ENCODE results near the gene KIAA1671.

Gene KIAA1671

DNA sequence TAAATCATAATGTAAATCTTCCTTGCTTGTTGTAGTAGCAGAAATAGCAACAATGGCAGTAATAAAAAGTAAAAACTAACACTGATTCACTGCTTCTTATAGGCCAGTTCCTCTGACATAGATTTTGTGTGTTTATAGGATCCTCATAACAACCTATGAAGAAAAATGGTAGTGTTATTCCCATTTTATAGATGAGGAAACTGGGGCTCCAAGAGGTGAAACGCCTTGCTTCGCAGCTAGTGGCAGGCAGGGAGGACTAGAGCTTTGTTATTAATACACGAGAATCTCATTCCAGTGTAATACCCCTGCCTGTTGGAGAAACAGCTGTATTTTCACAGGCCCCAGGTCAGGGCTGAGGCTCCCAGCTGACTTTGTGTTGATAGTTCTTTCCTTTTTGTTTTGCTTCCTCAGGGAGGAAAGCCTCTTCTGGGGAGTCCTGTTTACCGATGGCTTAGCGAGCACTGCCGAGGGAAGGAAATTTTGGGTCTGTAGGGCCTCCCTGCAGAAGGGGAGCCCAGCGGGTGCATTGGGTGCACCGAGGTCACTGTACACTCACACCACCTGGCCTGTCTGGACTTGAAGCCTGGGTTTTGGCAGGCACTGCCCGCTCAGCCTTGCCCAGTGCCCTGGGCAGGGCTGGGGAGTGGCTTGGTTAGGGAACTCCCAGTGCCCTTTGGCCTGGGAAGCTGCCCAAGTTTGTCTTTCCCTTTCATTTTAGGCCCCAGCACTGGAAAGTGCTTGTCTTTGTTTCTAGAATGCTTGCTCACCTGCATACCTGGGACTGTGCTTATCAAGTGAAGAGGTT is 13.5 kb downstream of the KIAA1671 start:
- H3K4me3 ChIP-seq (ENCODE audit: low read length, poor library complexity, severe bottlenecking) = no peak overlapping the region
- H2AFZ ChIP-seq (ENCODE audit: low read length) = no peak overlapping the region
- H3K9me2 ChIP-seq (replicated peaks; ENCODE audit: low read depth, low read length) = no peaks in the 10 kb centered on the region
- H3K4me1 ChIP-seq (ENCODE audit: insufficient read depth, low read length, poor library complexity, severe bottlenecking) = no peaks in the 10 kb centered on the region
- no peak overlapping the region for H3K4me2 ChIP-seq (ENCODE audit: low read depth, low read length, poor library complexity, severe bottlenecking)
- H4K20me1 ChIP-seq (ENCODE audit: insufficient read depth, low read length, poor library complexity, severe bottlenecking) = no peaks in the 10 kb centered on the region
- H3K36me3 ChIP-seq (ENCODE audit: insufficient read depth, low read length) = no peaks in the 10 kb centered on the region
- no peaks in the 10 kb centered on the region for H3K27me3 ChIP-seq (ENCODE audit: insufficient read depth, low read length, poor library complexity, severe bottlenecking)
- TF ChIP-seq, protein P1, sequence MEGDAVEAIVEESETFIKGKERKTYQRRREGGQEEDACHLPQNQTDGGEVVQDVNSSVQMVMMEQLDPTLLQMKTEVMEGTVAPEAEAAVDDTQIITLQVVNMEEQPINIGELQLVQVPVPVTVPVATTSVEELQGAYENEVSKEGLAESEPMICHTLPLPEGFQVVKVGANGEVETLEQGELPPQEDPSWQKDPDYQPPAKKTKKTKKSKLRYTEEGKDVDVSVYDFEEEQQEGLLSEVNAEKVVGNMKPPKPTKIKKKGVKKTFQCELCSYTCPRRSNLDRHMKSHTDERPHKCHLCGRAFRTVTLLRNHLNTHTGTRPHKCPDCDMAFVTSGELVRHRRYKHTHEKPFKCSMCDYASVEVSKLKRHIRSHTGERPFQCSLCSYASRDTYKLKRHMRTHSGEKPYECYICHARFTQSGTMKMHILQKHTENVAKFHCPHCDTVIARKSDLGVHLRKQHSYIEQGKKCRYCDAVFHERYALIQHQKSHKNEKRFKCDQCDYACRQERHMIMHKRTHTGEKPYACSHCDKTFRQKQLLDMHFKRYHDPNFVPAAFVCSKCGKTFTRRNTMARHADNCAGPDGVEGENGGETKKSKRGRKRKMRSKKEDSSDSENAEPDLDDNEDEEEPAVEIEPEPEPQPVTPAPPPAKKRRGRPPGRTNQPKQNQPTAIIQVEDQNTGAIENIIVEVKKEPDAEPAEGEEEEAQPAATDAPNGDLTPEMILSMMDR (conservative IDR thresholded peaks at IDR 0.05; ENCODE audit: low read length) = no peak
- H3K79me2 ChIP-seq (ENCODE audit: insufficient read depth, low read length) = no peaks in the 10 kb centered on the region
- H3F3A ChIP-seq (ENCODE audit: low read depth) = no peaks in the 10 kb centered on the region
- H3K9me3 ChIP-seq (ENCODE audit: insufficient read depth, low read depth, low read length) = no peaks in the 10 kb centered on the region
- H3K9ac ChIP-seq (ENCODE audit: low read depth, low read length, poor library complexity, severe bottlenecking) = no peak overlapping the region

DNA sequence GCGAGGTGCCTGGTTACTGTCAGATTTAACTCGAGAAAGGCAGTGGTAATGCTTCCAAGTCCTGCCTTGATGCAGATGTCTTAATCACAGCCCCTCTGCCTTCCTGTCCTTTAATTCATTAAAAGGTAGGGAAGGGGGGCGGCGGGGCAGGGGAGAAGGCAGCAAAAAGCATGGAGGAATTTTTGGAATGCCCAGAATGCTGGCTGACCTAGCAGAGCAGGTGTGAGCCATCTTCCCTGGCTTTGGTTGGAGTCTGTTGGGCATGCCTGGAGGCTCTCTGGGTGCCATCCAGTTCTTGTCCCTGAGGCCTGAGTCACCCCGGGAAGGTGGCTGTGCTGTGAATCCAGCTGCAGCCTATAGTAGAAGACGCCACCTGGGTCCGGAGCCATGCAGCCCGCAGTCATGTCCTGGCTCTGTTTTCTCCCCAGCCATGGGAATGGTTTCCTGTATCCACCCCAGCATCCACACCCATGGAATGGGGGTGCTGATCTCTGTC is 15.6 kb downstream of the KIAA1671 start:
- H3K79me2 ChIP-seq (ENCODE audit: insufficient read depth, low read length) = no peaks in the 10 kb centered on the region
- no peaks in the 10 kb centered on the region for H3K27me3 ChIP-seq (ENCODE audit: insufficient read depth, low read length, poor library complexity, severe bottlenecking)
- no peaks in the 10 kb centered on the region for H3K4me1 ChIP-seq (ENCODE audit: insufficient read depth, low read length, poor library complexity, severe bottlenecking)
- no peak overlapping the region for H3K4me3 ChIP-seq (ENCODE audit: low read length, poor library complexity, severe bottlenecking)
- no peaks in the 10 kb centered on the region for H3F3A ChIP-seq (ENCODE audit: low read depth)
- no peaks in the 10 kb centered on the region for H3K9me2 ChIP-seq (replicated peaks; ENCODE audit: low read depth, low read length)
- H2AFZ ChIP-seq (ENCODE audit: low read length) = no peak overlapping the region
- no peaks in the 10 kb centered on the region for H3K36me3 ChIP-seq (ENCODE audit: insufficient read depth, low read length)
- no peak overlapping the region for H3K4me2 ChIP-seq (ENCODE audit: low read depth, low read length, poor library complexity, severe bottlenecking)
- no peak overlapping the region for H3K9ac ChIP-seq (ENCODE audit: low read depth, low read length, poor library complexity, severe bottlenecking)
- H3K9me3 ChIP-seq (ENCODE audit: insufficient read depth, low read depth, low read length) = no peaks in the 10 kb centered on the region
- TF ChIP-seq, protein P1 (conservative IDR thresholded peaks at IDR 0.05; ENCODE audit: low read length) = no peak
- no peak for TF ChIP-seq EZH2phosphoT487 (IDR thresholded peaks at IDR 0.05; ENCODE audit: borderline replicate concordance)
- no peaks in the 10 kb centered on the region for H4K20me1 ChIP-seq (ENCODE audit: insufficient read depth, low read length, poor library complexity, severe bottlenecking)

DNA sequence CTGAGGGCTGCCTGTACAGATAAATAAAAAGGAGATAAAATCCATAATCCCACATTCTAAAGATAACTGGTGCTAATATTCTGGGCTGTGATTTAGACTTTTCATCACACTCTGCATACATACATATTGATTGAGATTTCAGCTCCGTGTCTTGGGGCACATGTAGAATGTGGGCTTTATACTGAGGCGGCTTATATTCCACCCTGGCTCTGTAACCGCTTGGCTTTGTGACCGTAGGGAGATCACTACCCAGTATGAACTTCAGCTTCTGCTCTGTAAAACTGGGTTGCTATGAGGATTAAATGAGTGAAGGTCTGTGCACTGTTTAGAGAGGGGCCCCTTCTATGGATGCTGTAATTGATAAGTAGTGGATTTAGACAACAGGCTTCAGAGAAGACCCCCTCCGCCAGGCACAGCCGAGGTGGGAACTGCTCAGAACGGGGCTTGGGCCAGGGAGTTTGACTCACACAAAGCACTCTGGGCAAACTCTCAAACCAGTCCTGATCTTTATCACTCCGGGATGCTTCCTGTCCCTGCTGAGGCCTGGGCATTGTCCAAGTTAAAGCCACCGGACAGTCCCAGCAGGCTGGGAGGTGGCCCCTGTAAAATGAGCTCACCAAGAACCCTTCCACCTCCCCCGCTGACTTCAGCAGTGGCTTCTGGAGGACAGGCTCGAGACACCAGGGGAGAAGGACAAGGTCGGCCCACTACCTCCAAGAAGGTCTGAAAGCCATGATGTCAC is 17.2 kb downstream of the KIAA1671 start:
- TF ChIP-seq, protein P1 (conservative IDR thresholded peaks at IDR 0.05; ENCODE audit: low read length) = no peak
- no peak for TF ChIP-seq EZH2phosphoT487 (IDR thresholded peaks at IDR 0.05; ENCODE audit: borderline replicate concordance)
- no peak overlapping the region for H2AFZ ChIP-seq (ENCODE audit: low read length)
- no peaks in the 10 kb centered on the region for H3K36me3 ChIP-seq (ENCODE audit: insufficient read depth, low read length)
- no peaks in the 10 kb centered on the region for H3K4me1 ChIP-seq (ENCODE audit: insufficient read depth, low read length, poor library complexity, severe bottlenecking)
- no peaks in the 10 kb centered on the region for H3K9me3 ChIP-seq (ENCODE audit: insufficient read depth, low read depth, low read length)
- no peaks in the 10 kb centered on the region for H3K27me3 ChIP-seq (ENCODE audit: insufficient read depth, low read length, poor library complexity, severe bottlenecking)
- H3F3A ChIP-seq (ENCODE audit: low read depth) = no peaks in the 10 kb centered on the region
- no peak overlapping the region for H3K9ac ChIP-seq (ENCODE audit: low read depth, low read length, poor library complexity, severe bottlenecking)
- H3K4me2 ChIP-seq (ENCODE audit: low read depth, low read length, poor library complexity, severe bottlenecking) = no peak overlapping the region
- no peaks in the 10 kb centered on the region for H3K9me2 ChIP-seq (replicated peaks; ENCODE audit: low read depth, low read length)
- H3K79me2 ChIP-seq (ENCODE audit: insufficient read depth, low read length) = no peaks in the 10 kb centered on the region
- no peak overlapping the region for H3K4me3 ChIP-seq (ENCODE audit: low read length, poor library complexity, severe bottlenecking)
- no peaks in the 10 kb centered on the region for H4K20me1 ChIP-seq (ENCODE audit: insufficient read depth, low read length, poor library complexity, severe bottlenecking)

Data from Loucy (cell line).